ENCODE measurements around the gene ACACA.

The ACACA gene

DNA sequence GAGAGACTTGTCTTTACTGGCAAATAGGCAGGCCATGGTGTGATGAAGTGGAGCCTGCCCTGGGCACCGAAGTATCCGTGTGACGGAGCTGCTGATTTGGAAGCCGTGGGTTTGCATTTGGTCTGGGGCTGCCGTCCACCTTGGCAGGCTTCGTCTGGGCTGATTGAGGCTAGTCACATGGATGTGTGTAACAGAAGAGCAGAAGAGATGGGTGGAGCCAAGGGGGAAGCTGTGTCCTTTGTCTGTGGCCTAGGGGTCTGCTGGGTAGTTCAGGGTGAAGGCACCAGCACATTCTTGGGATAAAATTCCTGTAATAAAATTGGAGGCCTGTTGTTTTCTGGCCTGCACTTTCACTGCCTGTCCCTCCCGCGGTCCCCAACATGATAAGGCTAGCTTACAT, 351.7 kb downstream of the ACACA start:
- no peak overlapping the region for H3K9ac ChIP-seq (ENCODE audit: low read depth, low read length)
- no peaks in the 10 kb centered on the region for H3K9me3 ChIP-seq (ENCODE audit: control insufficient read depth, insufficient read depth, low read length)
- H3K4me1 ChIP-seq (ENCODE audit: insufficient read depth, low read length): peaks cover 16% of the 10 kb centered on the region
- no peaks in the 10 kb centered on the region; the same call in 1 of the 2 replicates for H3K36me3 ChIP-seq (ENCODE audit: insufficient read depth, low read length)

DNA sequence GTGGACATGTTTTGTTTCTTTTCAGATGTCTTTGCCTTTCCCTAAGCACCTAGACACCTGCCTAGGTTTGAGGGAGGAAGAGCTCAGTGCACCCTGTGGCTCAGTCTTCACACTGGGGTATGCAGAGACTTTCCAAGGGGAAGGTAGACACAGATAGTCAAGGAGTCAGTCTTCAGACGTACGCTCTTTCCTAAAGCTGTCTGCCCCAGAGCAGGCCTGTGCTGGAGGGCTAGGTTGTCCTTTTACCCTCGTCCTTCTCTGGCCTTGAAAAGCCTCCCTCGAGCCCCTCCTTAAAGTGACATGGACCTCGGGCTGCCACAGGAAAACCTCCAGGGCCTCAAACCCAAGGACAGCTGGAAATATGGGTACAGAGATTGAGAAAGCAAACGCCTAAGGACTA, 354.2 kb downstream of the ACACA start:
- Histone ChIP-seq H3K36me3 (ENCODE audit: insufficient read depth, low read length) (no peaks in the 10 kb centered on the region; the same call in 1 of the 2 replicates), H3K4me1 (ENCODE audit: insufficient read depth, low read length) (peaks cover 17% of the 10 kb centered on the region), H3K9ac (ENCODE audit: low read depth, low read length) (no peak overlapping the region), H3K9me3 (ENCODE audit: control insufficient read depth, insufficient read depth, low read length) (no peaks in the 10 kb centered on the region)

DNA sequence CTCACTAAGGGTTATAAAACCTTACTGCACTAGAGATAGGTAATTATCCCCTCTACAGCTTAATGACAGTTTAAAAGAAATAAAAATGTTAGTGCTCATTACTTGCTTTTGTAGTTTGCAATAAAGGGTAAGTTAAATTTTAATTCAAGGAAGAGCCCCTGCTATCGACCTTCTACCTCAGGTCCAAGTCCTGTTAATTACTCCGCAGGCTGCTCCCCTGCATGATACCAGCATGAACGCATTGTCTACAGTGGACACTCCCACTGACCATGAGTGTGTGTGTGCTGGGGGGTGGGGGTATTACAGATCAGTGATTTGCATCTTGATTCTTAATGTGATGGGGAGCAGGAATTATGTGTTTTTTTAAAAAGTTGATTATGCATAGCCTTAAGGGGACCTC, 354.8 kb downstream of the ACACA start:
- Histone ChIP-seq H3K9me3 (ENCODE audit: control insufficient read depth, insufficient read depth, low read length) (no peaks in the 10 kb centered on the region), H3K9ac (ENCODE audit: low read depth, low read length) (no peak overlapping the region), H3K4me1 (ENCODE audit: insufficient read depth, low read length) (peaks cover 23% of the 10 kb centered on the region), H3K36me3 (ENCODE audit: insufficient read depth, low read length) (no peaks in the 10 kb centered on the region; the same call in 1 of the 2 replicates)

DNA sequence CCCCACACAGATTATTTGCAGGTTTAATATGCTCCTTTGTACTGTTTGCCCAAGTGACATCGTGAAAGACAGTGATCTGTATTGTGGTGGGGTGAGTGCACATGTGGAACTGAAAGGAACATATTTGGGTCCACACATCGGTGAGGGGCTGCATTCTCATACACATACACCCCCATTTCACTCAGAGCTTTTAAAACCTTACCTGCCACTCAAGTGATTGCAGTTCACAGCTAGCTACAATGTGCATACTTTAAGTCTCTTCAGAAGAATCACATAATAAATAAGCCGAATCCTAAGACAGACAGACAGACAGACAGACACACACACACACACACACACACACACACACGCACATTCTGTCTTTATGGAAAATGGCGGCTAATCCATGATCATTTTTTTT, 355.3 kb downstream of the ACACA start:
- H3K4me1 ChIP-seq (ENCODE audit: insufficient read depth, low read length): peaks cover 23% of the 10 kb centered on the region
- H3K9me3 ChIP-seq (ENCODE audit: control insufficient read depth, insufficient read depth, low read length): no peaks in the 10 kb centered on the region
- no peaks in the 10 kb centered on the region; the same call in 1 of the 2 replicates for H3K36me3 ChIP-seq (ENCODE audit: insufficient read depth, low read length)
- H3K9ac ChIP-seq (ENCODE audit: low read depth, low read length): no peak overlapping the region

DNA sequence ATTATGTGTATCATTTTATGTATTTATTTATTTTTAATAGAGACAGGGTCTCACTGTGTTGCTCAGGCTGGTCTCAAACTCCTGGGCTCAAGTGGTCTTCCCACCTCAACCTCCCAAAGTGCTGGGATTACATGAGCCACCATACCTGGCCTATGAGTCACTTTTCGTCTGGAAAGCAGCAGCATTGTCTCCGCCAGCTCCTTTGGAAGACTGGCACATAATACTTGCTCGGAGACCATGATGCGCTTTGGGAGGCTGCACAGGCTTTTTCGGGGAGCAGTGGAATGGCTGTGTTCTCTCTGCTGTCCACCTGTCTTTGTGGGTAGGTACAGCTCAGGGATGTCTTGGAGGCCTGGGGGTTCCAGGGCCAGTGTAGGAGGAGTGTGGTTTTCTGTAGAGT, 355.7 kb downstream of the ACACA start:
- H3K9me3 ChIP-seq (ENCODE audit: control insufficient read depth, insufficient read depth, low read length): no peaks in the 10 kb centered on the region
- no peaks in the 10 kb centered on the region; the same call in 1 of the 2 replicates for H3K36me3 ChIP-seq (ENCODE audit: insufficient read depth, low read length)
- no peak overlapping the region for H3K9ac ChIP-seq (ENCODE audit: low read depth, low read length)
- peaks cover 24% of the 10 kb centered on the region for H3K4me1 ChIP-seq (ENCODE audit: insufficient read depth, low read length)

DNA sequence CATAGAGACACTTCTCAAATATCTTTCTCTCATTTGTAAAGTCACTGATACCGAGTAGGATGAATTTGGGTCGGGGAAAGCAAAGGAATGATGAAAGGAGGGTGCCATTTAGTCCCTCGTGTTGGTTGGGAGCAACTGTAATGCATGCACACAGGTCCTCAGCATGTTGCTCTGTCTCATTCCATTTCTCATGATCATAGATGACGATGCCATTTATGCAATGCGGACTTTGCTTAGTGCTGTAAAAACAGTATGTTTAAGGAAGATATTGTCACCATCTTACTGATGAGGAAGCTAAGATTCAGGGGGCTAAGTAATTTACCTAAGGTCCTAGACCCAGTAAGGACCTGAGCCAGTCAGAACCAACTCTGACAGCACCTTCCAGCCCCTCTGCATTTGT, 357.8 kb downstream of the ACACA start:
- Histone ChIP-seq H3K4me1 (ENCODE audit: insufficient read depth, low read length) (peaks cover 33% of the 10 kb centered on the region), H3K9ac (ENCODE audit: low read depth, low read length) (no peak overlapping the region), H3K9me3 (ENCODE audit: control insufficient read depth, insufficient read depth, low read length) (no peaks in the 10 kb centered on the region), H3K36me3 (ENCODE audit: insufficient read depth, low read length) (no peaks in the 10 kb centered on the region; the same call in 1 of the 2 replicates)

DNA sequence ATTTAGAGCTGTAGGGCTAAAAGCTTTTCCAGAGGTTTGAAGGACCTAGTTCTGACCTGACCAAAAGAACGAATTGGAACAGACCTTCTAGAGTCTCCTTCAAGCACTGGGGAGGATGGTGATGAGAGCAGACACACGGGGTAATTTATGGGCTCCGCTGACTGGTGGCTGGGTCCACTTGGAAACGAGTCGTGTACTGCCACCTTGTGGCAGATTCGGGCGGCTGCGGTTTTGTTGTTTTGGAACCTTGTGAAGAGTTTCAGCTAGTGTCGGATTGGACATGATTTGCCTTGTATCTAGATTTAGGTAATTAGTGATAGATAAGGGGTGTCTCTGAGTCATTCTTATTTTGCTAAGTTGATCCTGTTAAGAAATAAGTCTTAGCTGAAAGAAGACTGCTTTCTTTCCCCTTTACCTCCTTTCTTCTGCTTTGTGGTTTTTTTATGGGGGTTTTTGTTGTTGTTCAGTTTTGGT, 359.0 kb downstream of the ACACA start:
- Histone ChIP-seq H3K36me3 (ENCODE audit: insufficient read depth, low read length) (no peaks in the 10 kb centered on the region; the same call in 1 of the 2 replicates), H3K9me3 (ENCODE audit: control insufficient read depth, insufficient read depth, low read length) (no peaks in the 10 kb centered on the region), H3K9ac (ENCODE audit: low read depth, low read length) (no peak overlapping the region), H3K4me1 (ENCODE audit: insufficient read depth, low read length) (peaks cover 38% of the 10 kb centered on the region)

DNA sequence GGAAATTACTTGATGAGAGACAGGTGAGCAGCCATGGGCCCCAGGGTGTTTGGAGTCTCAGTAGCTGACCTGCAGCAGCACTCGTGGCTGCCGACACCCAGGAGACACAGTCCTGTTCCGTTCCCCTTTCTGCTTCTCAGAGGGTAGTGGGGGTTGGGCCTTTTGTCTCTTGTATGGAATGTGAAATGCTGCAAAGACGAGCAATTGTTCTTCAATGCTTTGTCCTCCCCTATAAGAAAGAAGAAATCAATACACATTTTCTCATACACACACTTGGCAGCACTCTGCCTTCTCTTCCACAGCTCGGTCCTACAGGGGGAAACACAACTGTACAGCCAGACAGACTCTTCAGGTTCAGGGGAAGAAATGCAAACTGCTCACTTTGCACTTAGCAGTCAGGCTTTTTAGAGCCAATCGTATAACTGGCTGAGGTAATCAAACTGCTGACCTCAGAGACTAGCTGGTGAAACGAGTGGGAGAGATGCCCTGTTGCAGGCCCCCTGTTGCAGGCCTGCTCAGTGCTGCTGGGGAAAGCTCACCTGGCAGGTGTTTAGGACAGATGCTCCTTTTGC, 361.2 kb downstream of the ACACA start:
- no peaks in the 10 kb centered on the region for H3K36me3 ChIP-seq (ENCODE audit: insufficient read depth, low read length)
- H3K4me1 ChIP-seq (ENCODE audit: insufficient read depth, low read length): peaks cover 28% of the 10 kb centered on the region
- H3K9ac ChIP-seq (ENCODE audit: low read depth, low read length): no peak overlapping the region
- no peaks in the 10 kb centered on the region for H3K9me3 ChIP-seq (ENCODE audit: control insufficient read depth, insufficient read depth, low read length)

DNA sequence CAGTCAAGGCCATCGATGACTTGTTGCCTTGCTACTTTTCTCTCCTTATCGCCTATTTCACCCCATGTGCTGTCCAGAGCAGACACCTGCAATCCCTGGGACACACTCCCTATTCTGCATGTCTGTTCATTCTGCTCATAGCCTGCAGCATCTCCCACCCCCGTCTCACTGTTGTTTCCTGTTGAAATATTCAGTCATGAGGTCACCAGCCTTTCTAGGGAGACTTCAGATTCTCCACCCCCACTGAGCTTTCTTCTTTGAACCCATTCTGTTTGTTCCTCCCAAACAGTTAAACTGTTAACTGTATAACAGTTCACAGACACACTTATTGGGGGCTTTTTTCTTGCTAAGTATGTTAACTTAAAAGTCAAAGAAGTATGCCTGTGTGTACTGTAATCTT, 363.4 kb downstream of the ACACA start:
- Histone ChIP-seq H3K36me3 (ENCODE audit: insufficient read depth, low read length) (no peaks in the 10 kb centered on the region), H3K9ac (ENCODE audit: low read depth, low read length) (no peak overlapping the region)

DNA sequence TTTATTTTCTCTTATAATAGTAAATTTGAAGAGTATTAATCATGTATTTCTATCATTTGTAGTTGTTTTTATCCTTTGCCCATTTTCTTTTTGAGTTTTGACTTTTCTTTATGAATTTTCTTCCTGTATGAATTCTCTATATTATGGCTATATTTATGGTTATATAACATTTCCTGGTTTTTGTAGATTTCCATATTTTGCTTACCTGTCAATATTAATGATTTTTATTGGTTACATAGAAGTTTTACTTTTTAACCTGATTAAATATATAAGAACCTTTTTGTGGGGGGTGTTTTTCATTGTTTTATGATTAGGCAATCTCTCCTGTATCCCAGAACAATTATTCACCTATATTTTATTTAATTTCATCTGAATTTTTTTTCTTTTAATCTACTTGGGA, 364.7 kb downstream of the ACACA start:
- no peak overlapping the region for H3K9ac ChIP-seq (ENCODE audit: low read depth, low read length)
- peaks cover 20% of the 10 kb centered on the region for H3K4me1 ChIP-seq (ENCODE audit: insufficient read depth, low read length)
- no peaks in the 10 kb centered on the region; the same call in 1 of the 2 replicates for H3K36me3 ChIP-seq (ENCODE audit: insufficient read depth, low read length)
- H3K9me3 ChIP-seq (ENCODE audit: control insufficient read depth, insufficient read depth, low read length): no peaks in the 10 kb centered on the region

More for the DNA sequence above, 363.4 kb downstream of the ACACA start:
- Histone ChIP-seq H3K9me3 (ENCODE audit: control insufficient read depth, insufficient read depth, low read length) (no peaks in the 10 kb centered on the region), H3K4me1 (ENCODE audit: insufficient read depth, low read length) (peaks cover 26% of the 10 kb centered on the region)

DNA sequence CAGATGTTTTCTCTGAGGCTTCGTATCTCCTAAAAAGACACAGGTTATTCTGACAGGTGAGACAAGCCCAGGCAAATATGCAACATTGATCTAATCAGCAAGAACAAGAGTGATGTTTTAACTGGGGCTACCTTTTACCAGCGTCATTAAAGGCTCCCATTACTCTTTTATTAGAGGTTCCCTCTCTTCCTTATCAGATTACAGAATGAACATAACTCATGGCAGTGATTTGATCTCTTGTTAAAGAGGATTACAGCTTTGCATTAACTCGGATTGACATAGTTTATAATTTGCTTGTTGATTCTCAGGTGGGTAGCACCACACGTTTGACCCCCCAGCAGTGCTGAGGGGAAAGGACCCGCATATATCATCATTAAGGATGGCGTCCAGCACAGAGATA, 367.4 kb downstream of the ACACA start:
- Histone ChIP-seq H3K9me3 (ENCODE audit: control insufficient read depth, insufficient read depth, low read length) (no peaks in the 10 kb centered on the region), H3K36me3 (ENCODE audit: insufficient read depth, low read length) (peaks cover 2% of the 10 kb centered on the region; the same call in 1 of the 2 replicates), H3K9ac (ENCODE audit: low read depth, low read length) (no peak overlapping the region), H3K4me1 (ENCODE audit: insufficient read depth, low read length) (peaks cover 10% of the 10 kb centered on the region)

DNA sequence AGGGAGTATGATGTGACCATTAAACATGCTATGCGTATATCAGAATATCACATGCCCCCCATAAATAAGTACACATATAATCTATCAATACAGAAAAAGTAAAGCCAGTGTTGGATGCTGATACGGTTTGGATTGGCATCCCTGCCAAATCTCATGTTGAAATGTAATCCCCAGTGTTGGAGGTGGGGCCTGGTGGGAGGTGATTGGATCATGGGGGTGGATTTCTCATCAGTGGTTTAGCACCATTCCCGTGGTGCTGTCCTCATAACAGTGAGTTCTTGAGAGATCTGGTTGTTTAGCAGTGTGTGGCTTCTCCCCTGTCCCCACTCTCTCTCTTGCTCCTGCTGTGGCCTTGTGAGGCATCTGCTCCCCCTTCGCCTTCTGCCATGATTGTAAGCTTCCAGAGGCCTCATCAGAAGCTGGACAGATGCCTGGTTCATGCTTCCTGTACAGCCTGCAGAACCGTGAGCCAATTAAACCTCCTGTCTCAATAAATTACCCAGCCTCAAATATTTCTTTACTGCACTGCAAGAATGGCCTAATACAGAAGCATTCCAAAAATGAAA, 369.0 kb downstream of the ACACA start:
- Histone ChIP-seq H3K4me1 (ENCODE audit: insufficient read depth, low read length) (peaks cover 6% of the 10 kb centered on the region; the same call in 1 of the 2 replicates), H3K9me3 (ENCODE audit: control insufficient read depth, insufficient read depth, low read length) (no peaks in the 10 kb centered on the region), H3K36me3 (ENCODE audit: insufficient read depth, low read length) (peaks cover 2% of the 10 kb centered on the region; the same call in 1 of the 2 replicates), H3K9ac (ENCODE audit: low read depth, low read length) (no peak overlapping the region)

Data from ES-I3 (cell line).